Left renal pelvis (tissue), 4 donors: ENCODE measurements around the gene MFAP3L. TPM values are rescaled to one million over a fixed set of nuclear protein-coding genes. Genes with fewer than 3 reads are reported as not detected.
A peak's percentile ranks its signal among the peaks of the same experiment; 100 is the strongest.
"Not testable (repeated sequence)": the region's sequence is repeated elsewhere in the genome, so short reads cannot be mapped to it uniquely, and the experiment has no call there.

Source experiments
- DNase-seq, 4 donors: peaks; one replicate each; pipeline ENCODE4 v3.0.0-alpha.2; 2013; ENCODE audit warnings: low read depth in 4 of 4, low spot score in 3 of 4
- polyA plus RNA-seq, 4 donors: library from polyadenylated mRNA; unstranded; fragments of 120-200 nt; gene quantifications; one replicate each; pipeline ENCODE4 v1.2.1, GENCODE V29; 2013; ENCODE audit not compliant: insufficient read length in 4 of 4

The MFAP3L gene
- polyA plus RNA-seq: 10 to 100 TPM in 3 of 4 donors, 1 to 10 TPM in 1; 7.9 to 23.6 (median 22.1) TPM

- DNase-seq: peak; percentile 59 to 78 (median 76)
Observed at GRCh38 chr4:170026253-170027021, at the start of gene MFAP3L. TSS of gene MFAP3L (minus strand) at chr4:170026395. CDS start at chr4:170005877, 20,518 bp downstream.

- DNase-seq: no peak
Observed at GRCh38 chr4:170071196-170071595, 45.0 kb upstream of the MFAP3L start.

- no peak for DNase-seq
Observed at GRCh38 chr4:170068438-170069128, 42.4 kb upstream of the MFAP3L start.

- no peak for DNase-seq
Observed at GRCh38 chr4:170059421-170059820, 33.2 kb upstream of the MFAP3L start.

GRCh38 chr4:170058826-170059225 is 32.6 kb upstream of the MFAP3L start:
- DNase-seq: no peak

GRCh38 chr4:170057866-170058265 is 31.7 kb upstream of the MFAP3L start:
- DNase-seq: no peak

GRCh38 chr4:170052919-170053318 is 26.7 kb upstream of the MFAP3L start:
- DNase-seq: no peak

GRCh38 chr4:170051402-170051801 is 25.2 kb upstream of the MFAP3L start:
- no peak for DNase-seq

GRCh38 chr4:170049766-170050165 is 23.6 kb upstream of the MFAP3L start:
- DNase-seq: no peak

GRCh38 chr4:170047771-170048354 is 21.7 kb upstream of the MFAP3L start:
- DNase-seq: peak; percentile 25 to 52 (median 34)

GRCh38 chr4:170046156-170046555 is 20.0 kb upstream of the MFAP3L start:
- DNase-seq: not testable (repeated sequence)

- no peak for DNase-seq
Observed at GRCh38 chr4:170040031-170040680, 14.0 kb upstream of the MFAP3L start.

GRCh38 chr4:170038769-170039168 is 12.6 kb upstream of the MFAP3L start:
- DNase-seq: no peak

GRCh38 chr4:170038232-170038631 is 12.0 kb upstream of the MFAP3L start:
- DNase-seq: no peak

GRCh38 chr4:170037481-170037880 is 11.3 kb upstream of the MFAP3L start:
- DNase-seq: no peak

GRCh38 chr4:170035845-170036244 is 9.7 kb upstream of the MFAP3L start:
- no peak for DNase-seq

- no peak for DNase-seq
Observed at GRCh38 chr4:170035231-170035630, 9.0 kb upstream of the MFAP3L start.

- no peak for DNase-seq
Observed at GRCh38 chr4:170033999-170034398, 7.8 kb upstream of the MFAP3L start.

GRCh38 chr4:170030121-170030520 is 3.9 kb upstream of the MFAP3L start:
- no peak for DNase-seq

GRCh38 chr4:170027181-170027829 is 1.1 kb upstream of the MFAP3L start:
- peak; percentile 90 to 95 (median 92) for DNase-seq
